Fibroblast of pulmonary artery (primary cell): Measurements from ENCODE around the gene DNMT3A.

Source experiments
- DNase-seq: peaks from one replicate; pipeline ENCODE4 v3.0.0-alpha.2; 2010; ENCODE audit warnings: low read depth
- H3K4me3 ChIP-seq: replicated peaks from 2 replicates; pipeline ENCODE4 v1.5.1; 2011; ENCODE audit warnings: low read depth, mild to moderate bottlenecking, control low read depth, low read length, moderate library complexity
- TF ChIP-seq, protein P1 (sequence below): IDR thresholded peaks from 2 replicates; pipeline ENCODE4 v1.5.1; 2011; ENCODE audit warnings: mild to moderate bottlenecking, control low read depth, low read length, inconsistent platforms; ENCODE audit errors: missing control alignments

DNMT3A gene

DNA sequence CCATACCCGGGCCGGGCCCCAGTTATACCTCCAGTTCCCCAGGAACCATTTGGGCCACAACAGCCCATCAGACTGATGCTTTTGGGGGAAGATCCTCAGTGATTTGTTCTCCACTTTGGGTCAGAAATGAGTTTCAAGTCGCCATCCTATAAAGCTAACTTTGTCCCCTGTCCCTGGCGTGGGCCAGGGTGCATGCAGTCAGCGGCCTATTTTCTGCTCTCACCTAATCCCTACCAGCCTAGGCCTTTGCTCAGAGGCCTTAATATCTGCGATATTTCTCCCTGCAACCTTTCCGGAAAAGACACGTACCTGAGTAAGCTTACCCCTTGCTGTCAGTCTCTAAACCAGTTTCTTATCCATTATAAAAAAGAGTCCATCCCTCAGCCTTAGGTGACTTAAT is 7.2 kb downstream of the DNMT3A start:
- TF ChIP-seq, protein P1, sequence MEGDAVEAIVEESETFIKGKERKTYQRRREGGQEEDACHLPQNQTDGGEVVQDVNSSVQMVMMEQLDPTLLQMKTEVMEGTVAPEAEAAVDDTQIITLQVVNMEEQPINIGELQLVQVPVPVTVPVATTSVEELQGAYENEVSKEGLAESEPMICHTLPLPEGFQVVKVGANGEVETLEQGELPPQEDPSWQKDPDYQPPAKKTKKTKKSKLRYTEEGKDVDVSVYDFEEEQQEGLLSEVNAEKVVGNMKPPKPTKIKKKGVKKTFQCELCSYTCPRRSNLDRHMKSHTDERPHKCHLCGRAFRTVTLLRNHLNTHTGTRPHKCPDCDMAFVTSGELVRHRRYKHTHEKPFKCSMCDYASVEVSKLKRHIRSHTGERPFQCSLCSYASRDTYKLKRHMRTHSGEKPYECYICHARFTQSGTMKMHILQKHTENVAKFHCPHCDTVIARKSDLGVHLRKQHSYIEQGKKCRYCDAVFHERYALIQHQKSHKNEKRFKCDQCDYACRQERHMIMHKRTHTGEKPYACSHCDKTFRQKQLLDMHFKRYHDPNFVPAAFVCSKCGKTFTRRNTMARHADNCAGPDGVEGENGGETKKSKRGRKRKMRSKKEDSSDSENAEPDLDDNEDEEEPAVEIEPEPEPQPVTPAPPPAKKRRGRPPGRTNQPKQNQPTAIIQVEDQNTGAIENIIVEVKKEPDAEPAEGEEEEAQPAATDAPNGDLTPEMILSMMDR, result no peak
- H3K4me3 ChIP-seq, result no peak overlapping the region
- no peak for DNase-seq

- DNase-seq, result no peak
- H3K4me3 ChIP-seq, result no peak overlapping the region
- TF ChIP-seq, protein P1, result no peak
These were observed 7.7 kb downstream of the DNMT3A start for GRCh38 chr2:25333981-25334380.

DNA sequence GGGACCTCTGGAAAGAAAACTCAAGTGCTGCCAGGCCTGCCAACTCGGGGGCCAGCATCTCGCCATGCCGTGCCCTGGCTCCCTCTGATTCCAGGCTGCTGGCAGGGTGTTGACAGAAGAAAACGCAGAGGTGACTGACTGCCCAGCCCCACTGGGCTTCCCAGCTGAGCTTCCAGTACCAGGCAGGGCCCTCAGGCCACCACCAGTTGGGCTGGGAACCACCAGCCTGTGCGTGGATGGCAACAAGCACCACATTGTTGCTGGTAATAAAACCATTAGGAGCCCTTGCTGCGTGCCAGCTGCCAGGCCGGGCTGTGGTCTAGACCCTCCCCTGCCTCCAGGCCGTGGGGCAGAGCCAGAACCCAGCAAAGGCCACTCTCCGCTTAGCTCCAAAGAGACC is 9.2 kb downstream of the DNMT3A start:
- TF ChIP-seq, protein P1, result no peak
- H3K4me3 ChIP-seq, result no peak overlapping the region
- DNase-seq, result no peak

- DNase-seq, result no peak
These were observed 9.9 kb downstream of the DNMT3A start for GRCh38 chr2:25331686-25332365.

DNA sequence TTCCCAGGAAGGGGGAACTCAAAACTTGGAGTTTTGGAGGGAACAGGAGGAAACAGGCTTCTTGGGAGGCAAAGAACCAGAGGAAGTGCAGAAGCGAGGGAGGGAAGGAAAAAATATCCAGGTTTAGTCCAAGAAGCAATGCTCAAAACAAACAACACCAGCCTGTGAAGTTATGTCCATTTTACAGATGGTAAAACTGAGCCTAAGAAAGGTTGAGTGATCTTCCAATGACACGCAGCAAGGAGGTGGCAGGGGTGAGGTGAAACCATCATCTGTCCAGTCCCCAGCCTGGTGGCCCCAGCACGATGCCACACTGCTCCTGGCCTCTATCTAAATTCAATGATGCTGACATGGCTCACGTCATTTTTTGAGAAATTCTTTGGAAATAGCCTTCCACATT is 10.8 kb downstream of the DNMT3A start:
- TF ChIP-seq, protein P1, result no peak
- no peak for DNase-seq
- no peak overlapping the region for H3K4me3 ChIP-seq

More at GRCh38 chr2:25331686-25332365, 9.9 kb downstream of the DNMT3A start:
- H3K4me3 ChIP-seq, result no peak overlapping the region
- TF ChIP-seq, protein P1, result no peak

- TF ChIP-seq, protein P1, result no peak
- DNase-seq, result no peak
- no peak overlapping the region for H3K4me3 ChIP-seq
These were observed 11.5 kb downstream of the DNMT3A start for GRCh38 chr2:25330273-25330672.
